SK-N-SH (cell line): Measurements from ENCODE around the gene CADM3.

Source experiments
- JUND ChIP-seq: IDR thresholded peaks from 2 replicates; pipeline ENCODE4 v1.4.0; 2012
- POLR2AphosphoS5 ChIP-seq: IDR thresholded peaks from 2 replicates; pipeline ENCODE4 v1.6.1; 2012; ENCODE audit warnings: low read depth, low read length
- TCF12 ChIP-seq: IDR thresholded peaks from 2 replicates; pipeline ENCODE4 v1.4.0; 2012
- TF ChIP-seq, protein P1 (sequence below): fragments of 200-600 bp; sonication (generic); IDR thresholded peaks from 2 replicates; pipeline ENCODE4 v1.6.1; 2017; ENCODE audit warnings: antibody characterized with exemption, mild to moderate bottlenecking, moderate library complexity
- TF ChIP-seq, protein P2 (sequence below): IDR thresholded peaks from 2 replicates; pipeline ENCODE4 v1.4.0; 2012; ENCODE audit warnings: low read depth

DNA sequence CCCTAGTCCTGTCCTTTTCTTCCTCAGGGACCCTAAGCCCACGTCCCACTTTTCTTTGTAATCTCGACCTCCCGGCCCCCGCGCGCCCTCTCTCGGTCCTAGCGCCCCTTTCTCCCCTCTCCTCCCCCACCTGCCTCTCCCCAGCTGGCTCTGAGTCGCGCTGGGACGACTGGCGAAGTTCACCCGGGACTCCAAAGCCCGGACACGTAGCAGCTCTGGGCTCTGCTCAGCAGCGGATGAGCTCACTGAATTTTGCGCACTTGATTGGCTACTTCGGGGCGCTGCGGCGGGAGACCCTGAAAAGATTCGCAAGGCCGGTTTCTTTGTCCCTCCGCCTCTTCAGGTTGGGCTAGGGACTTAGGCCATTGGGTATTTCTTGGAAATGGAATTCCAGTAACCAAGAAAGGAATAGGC is 17.0 kb downstream of the CADM3 start:
- TF ChIP-seq, protein P1, sequence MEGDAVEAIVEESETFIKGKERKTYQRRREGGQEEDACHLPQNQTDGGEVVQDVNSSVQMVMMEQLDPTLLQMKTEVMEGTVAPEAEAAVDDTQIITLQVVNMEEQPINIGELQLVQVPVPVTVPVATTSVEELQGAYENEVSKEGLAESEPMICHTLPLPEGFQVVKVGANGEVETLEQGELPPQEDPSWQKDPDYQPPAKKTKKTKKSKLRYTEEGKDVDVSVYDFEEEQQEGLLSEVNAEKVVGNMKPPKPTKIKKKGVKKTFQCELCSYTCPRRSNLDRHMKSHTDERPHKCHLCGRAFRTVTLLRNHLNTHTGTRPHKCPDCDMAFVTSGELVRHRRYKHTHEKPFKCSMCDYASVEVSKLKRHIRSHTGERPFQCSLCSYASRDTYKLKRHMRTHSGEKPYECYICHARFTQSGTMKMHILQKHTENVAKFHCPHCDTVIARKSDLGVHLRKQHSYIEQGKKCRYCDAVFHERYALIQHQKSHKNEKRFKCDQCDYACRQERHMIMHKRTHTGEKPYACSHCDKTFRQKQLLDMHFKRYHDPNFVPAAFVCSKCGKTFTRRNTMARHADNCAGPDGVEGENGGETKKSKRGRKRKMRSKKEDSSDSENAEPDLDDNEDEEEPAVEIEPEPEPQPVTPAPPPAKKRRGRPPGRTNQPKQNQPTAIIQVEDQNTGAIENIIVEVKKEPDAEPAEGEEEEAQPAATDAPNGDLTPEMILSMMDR, result no peak
- no peak for TF ChIP-seq POLR2AphosphoS5
- TF ChIP-seq JUND, result no peak
- TF ChIP-seq, protein P2, sequence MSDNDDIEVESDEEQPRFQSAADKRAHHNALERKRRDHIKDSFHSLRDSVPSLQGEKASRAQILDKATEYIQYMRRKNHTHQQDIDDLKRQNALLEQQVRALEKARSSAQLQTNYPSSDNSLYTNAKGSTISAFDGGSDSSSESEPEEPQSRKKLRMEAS, result no peak
- TF ChIP-seq TCF12, result no peak
